ENCODE data around the gene TNFRSF12A.

TNFRSF12A gene

GRCh38 chr16:3020247-3020603 is at the start of gene TNFRSF12A:
TSS of gene TNFRSF12A (plus strand) at chr16:3020368. CDS start at chr16:3020398, 30 bp downstream.
- DNase-seq = peak; percentile 57

- no peak for DNase-seq
These were observed 49.6 kb upstream of the TNFRSF12A start for GRCh38 chr16:2970563-2970962.

- no peak for DNase-seq
These were observed 48.8 kb upstream of the TNFRSF12A start for GRCh38 chr16:2971134-2971984.

GRCh38 chr16:2971985-2972784 is 48.0 kb upstream of the TNFRSF12A start:
- DNase-seq = no peak

- DNase-seq = no peak
These were observed 47.1 kb upstream of the TNFRSF12A start for GRCh38 chr16:2973093-2973492.

- DNase-seq = no peak
These were observed 46.4 kb upstream of the TNFRSF12A start for GRCh38 chr16:2973605-2974318.

- DNase-seq = no peak
These were observed 45.7 kb upstream of the TNFRSF12A start for GRCh38 chr16:2974319-2975056.

GRCh38 chr16:2975161-2975795 is 44.9 kb upstream of the TNFRSF12A start:
- no peak for DNase-seq

GRCh38 chr16:2976201-2976600 is 44.0 kb upstream of the TNFRSF12A start:
- DNase-seq = no peak

GRCh38 chr16:2976673-2977072 is 43.5 kb upstream of the TNFRSF12A start:
- no peak for DNase-seq

GRCh38 chr16:2977440-2977839 is 42.7 kb upstream of the TNFRSF12A start:
- no peak for DNase-seq

- no peak for DNase-seq
These were observed 40.4 kb upstream of the TNFRSF12A start for GRCh38 chr16:2979669-2980226.

- peak; percentile 93 for DNase-seq
These were observed 39.7 kb upstream of the TNFRSF12A start, which contains the start of gene PKMYT1 for GRCh38 chr16:2980227-2981176. TSS of gene PKMYT1 (minus strand) at chr16:2980446. CDS start at chr16:2979657, 789 bp downstream.

GRCh38 chr16:2981177-2981898 is 38.8 kb upstream of the TNFRSF12A start:
- no peak for DNase-seq

GRCh38 chr16:2981899-2982250 is 38.3 kb upstream of the TNFRSF12A start:
- DNase-seq = no peak

- no peak for DNase-seq
These were observed 37.8 kb upstream of the TNFRSF12A start for GRCh38 chr16:2982402-2982801.

- peak; percentile 57 for DNase-seq
These were observed 36.4 kb upstream of the TNFRSF12A start for GRCh38 chr16:2983706-2984136.

GRCh38 chr16:2985462-2985861 is 34.7 kb upstream of the TNFRSF12A start:
- DNase-seq = no peak

GRCh38 chr16:2985893-2986355 is 34.2 kb upstream of the TNFRSF12A start:
- no peak for DNase-seq
